COLO668 (cell line): ENCODE data around the gene ZNF512.
"Not testable (repeated sequence)": the region's sequence is repeated elsewhere in the genome, so short reads cannot be mapped to it uniquely, and the experiment has no call there.

ENCODE experiments used
- DNase-seq: peaks from one replicate; lab custom pipeline; 2025; ENCODE audit not compliant: unreplicated experiment; lab: John Stamatoyannopoulos, UW

ZNF512 gene, protein sequence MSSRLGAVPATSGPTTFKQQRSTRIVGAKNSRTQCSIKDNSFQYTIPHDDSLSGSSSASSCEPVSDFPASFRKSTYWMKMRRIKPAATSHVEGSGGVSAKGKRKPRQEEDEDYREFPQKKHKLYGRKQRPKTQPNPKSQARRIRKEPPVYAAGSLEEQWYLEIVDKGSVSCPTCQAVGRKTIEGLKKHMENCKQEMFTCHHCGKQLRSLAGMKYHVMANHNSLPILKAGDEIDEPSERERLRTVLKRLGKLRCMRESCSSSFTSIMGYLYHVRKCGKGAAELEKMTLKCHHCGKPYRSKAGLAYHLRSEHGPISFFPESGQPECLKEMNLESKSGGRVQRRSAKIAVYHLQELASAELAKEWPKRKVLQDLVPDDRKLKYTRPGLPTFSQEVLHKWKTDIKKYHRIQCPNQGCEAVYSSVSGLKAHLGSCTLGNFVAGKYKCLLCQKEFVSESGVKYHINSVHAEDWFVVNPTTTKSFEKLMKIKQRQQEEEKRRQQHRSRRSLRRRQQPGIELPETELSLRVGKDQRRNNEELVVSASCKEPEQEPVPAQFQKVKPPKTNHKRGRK

DNA sequence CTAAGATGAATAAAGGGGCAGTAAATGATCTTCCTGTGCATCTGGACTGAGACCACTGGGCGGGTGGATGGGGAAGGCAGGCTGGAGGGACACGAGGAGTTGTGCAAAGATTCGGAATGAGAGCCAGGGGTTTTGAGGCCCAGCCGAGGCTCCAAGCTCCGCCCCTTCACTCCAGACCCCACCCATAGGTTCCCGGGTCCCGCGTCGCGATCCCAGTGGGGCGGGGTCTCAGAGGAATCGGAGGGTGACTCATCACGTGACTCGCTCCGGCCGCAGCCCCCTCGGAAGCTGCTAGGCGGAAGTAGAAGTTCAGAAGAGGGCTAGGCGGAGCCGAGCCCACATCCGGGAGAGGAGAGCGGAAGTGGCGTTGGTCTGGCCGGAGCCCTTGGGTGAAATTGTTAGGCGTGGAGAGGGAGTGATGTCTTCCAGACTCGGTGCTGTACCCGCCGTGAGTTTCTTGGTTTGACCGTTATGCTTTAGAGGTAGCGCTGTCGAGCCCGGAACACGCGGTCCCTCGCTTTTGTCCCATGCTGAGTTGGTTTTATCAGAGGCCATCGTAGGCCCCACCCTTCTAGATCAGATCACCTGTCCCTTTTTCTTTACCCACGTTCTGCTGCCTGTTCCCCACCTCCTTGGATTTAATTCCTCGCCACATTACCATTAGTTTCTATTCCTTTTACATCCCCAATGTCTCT, at the start of gene ZNF512:
Gene ZNF512 (plus strand): TSS at position 348 of the 695 bp plus-strand sequence. CDS start 71 bp downstream, at position 419.
- DNase-seq = peak; percentile 94

DNA sequence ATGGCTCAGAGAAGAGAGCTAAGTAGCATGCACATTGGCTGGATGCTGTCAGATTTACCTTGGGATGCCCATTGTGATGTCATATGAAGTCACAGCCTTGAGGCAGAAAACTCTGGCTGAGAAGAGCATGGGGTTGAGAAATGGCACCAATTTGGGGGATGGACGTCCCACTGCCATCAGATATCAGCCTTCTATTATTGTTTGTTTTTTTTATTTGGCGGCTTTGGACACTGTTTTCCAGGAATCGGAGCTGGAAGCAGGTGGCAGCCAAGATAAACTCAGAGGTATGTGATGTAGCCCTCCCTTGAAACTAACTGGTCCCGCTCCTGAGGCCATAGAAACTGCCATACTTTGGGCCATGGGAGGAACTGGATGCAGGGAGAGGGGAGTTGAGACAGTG, 45.6 kb upstream of the ZNF512 start:
- no peak for DNase-seq

- DNase-seq = not testable (repeated sequence)
Measured at GRCh38 chr2:27538839-27539450, 43.9 kb upstream of the ZNF512 start.

GRCh38 chr2:27539649-27540048, 43.2 kb upstream of the ZNF512 start:
- not testable (repeated sequence) for DNase-seq

GRCh38 chr2:27544143-27544821, 38.6 kb upstream of the ZNF512 start:
- no peak for DNase-seq

- no peak for DNase-seq
Measured at GRCh38 chr2:27545348-27546141, 37.3 kb upstream of the ZNF512 start.

- DNase-seq = no peak
Measured at GRCh38 chr2:27549303-27549702, 33.5 kb upstream of the ZNF512 start.

GRCh38 chr2:27551514-27551913, 31.3 kb upstream of the ZNF512 start:
- DNase-seq = no peak

- DNase-seq = no peak
Measured at GRCh38 chr2:27552941-27553340, 29.9 kb upstream of the ZNF512 start.

GRCh38 chr2:27554451-27554850, 28.4 kb upstream of the ZNF512 start:
- DNase-seq = not testable (repeated sequence)

- DNase-seq = no peak
Measured at GRCh38 chr2:27559228-27559627, 23.6 kb upstream of the ZNF512 start.

GRCh38 chr2:27561060-27561459, 21.8 kb upstream of the ZNF512 start:
- no peak for DNase-seq

GRCh38 chr2:27566628-27567027, 16.2 kb upstream of the ZNF512 start:
- DNase-seq = no peak

- DNase-seq = no peak
Measured at GRCh38 chr2:27569398-27569797, 13.4 kb upstream of the ZNF512 start.

- no peak for DNase-seq
Measured at GRCh38 chr2:27571197-27571596, 11.6 kb upstream of the ZNF512 start.

- no peak for DNase-seq
Measured at GRCh38 chr2:27571681-27572080, 11.2 kb upstream of the ZNF512 start.

DNA sequence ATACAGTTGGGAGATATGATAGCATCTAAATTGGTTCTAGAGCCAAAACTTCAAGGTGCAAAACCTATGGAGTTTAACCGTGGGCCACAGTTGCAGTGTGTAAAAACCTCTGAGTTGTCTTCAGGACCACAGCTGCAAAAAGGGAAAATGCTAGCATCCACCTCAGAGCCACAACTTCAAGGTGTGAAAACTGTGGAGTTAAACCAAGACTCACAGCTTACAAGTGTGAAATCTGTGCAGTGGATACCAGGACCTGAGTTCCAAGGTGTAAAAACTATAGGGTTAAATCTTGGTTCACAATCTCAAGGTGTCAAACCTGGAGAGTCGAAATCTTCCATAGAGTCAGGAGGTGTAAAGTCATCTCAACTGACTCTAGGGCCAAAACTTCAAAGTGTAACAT, 10.4 kb upstream of the ZNF512 start:
- DNase-seq = no peak

DNA sequence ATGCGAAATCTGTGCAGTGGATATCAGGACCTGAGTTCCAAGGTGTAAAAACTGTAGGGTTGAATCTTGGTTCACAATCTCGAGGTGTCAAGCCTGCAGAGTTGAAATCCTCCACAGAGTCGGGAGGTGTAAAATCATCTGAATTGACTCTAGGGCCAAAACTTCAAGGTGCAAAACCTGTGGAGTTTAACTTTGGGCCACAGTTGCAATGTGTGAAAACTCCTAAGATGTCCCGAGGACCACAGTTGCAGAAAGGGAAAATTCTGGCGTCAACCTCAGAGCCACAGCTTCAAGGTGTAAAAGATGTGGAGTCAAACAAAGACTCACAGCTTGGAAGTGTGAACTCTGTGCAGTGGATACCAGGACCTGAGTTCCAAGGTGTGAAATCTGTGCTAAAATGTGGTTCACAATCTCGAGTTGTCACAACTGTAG, 9.8 kb upstream of the ZNF512 start:
- DNase-seq = no peak

- no peak for DNase-seq
Measured at GRCh38 chr2:27573452-27573851, 9.4 kb upstream of the ZNF512 start.
